ENCODE results near the gene DSE.

- TF ChIP-seq CTCF (IDR thresholded peaks at IDR 0.05): no peak
- TF ChIP-seq POLR2A (IDR thresholded peaks at IDR 0.05): no peak
Measured at GRCh38 chr6:116323863-116324262, 46.9 kb upstream of the DSE start.
